WTC11 (cell line): ENCODE results near the gene NUDT15. TPM values are rescaled to one million over a fixed set of nuclear protein-coding genes. Genes with fewer than 3 reads are reported as not detected.
A peak's percentile ranks its signal among the peaks of the same experiment; 100 is the strongest.

ENCODE experiments used
- ATAC-seq: fragments of 200-7000 bp; cut with Tn5 transposase; 2 replicates; pipeline ENCODE4 v1.10.0; 2021; ENCODE audit warnings: mild to moderate bottlenecking, moderate library complexity
- CTCF ChIA-PET: fragments of 300-600 bp; sonication (Branson Sonifier 250); formaldehyde crosslinking; loops from one replicate; lab custom pipeline; 2021; ENCODE audit warnings: antibody characterized with exemption; lab: Charles Lee
- POLR2A ChIA-PET: fragments of 350-600 bp; sonication (Branson Sonifier 250); formaldehyde crosslinking; loops from one replicate; lab custom pipeline; 2021; ENCODE audit warnings: antibody characterized with exemption; lab: Charles Lee
- DNase-seq: peaks from one replicate; pipeline ENCODE4 v3.0.0; 2021; ENCODE audit warnings: low spot score
- H3K27ac Mint-ChIP-seq: 2 replicates; pipeline ENCODE4 v1.8.0; 2021; ENCODE audit warnings: mixed read lengths
- H3K27me3 Mint-ChIP-seq: 2 replicates; pipeline ENCODE4 v1.8.0; 2021; ENCODE audit warnings: low read depth, mild to moderate bottlenecking, moderate library complexity, mixed read lengths
- H3K36me3 Mint-ChIP-seq: 2 replicates; pipeline ENCODE4 v1.8.0; 2021; ENCODE audit warnings: mixed read lengths
- H3K4me1 Mint-ChIP-seq: 2 replicates; pipeline ENCODE4 v1.8.0; 2022; ENCODE audit warnings: mixed read lengths
- H3K4me3 Mint-ChIP-seq: 2 replicates; pipeline ENCODE4 v1.8.0; 2021; ENCODE audit warnings: mild to moderate bottlenecking, moderate library complexity, mixed read lengths
- H3K9me3 Mint-ChIP-seq: 2 replicates; pipeline ENCODE4 v1.8.0; 2021; ENCODE audit warnings: mixed read lengths
- AFF4 ChIP-seq: sonication (generic); formaldehyde crosslinking; IDR thresholded peaks from 2 replicates; pipeline ENCODE4 v1.8.1; 2023; ENCODE audit warnings: mild to moderate bottlenecking, missing genetic modification reagents, borderline replicate concordance
- EMX1 ChIP-seq: fragments of 250-450 bp; sonication (Bioruptor Pico); IDR thresholded peaks from 2 replicates; pipeline ENCODE4 v1.8.0; 2021; ENCODE audit warnings: mild to moderate bottlenecking
- ESRRA ChIP-seq: sonication (generic); formaldehyde crosslinking; IDR thresholded peaks from 2 replicates; pipeline ENCODE4 v1.8.1; 2022; ENCODE audit warnings: mild to moderate bottlenecking, missing genetic modification reagents, borderline replicate concordance
- GTF2I ChIP-seq: fragments of 250-450 bp; sonication (Bioruptor Pico); conservative IDR thresholded peaks from 2 replicates; pipeline ENCODE4 v1.4.0; 2021; ENCODE audit warnings: mild to moderate bottlenecking
- JAZF1 ChIP-seq: fragments of 250-450 bp; sonication (Bioruptor Pico); IDR thresholded peaks from 2 replicates; pipeline ENCODE4 v1.9.0; 2021; ENCODE audit warnings: moderate library complexity, mild to moderate bottlenecking, inconsistent platforms
- NFE2L1 ChIP-seq: sonication (generic); formaldehyde crosslinking; IDR thresholded peaks from 2 replicates; pipeline ENCODE4 v1.8.1; 2023; ENCODE audit warnings: missing genetic modification reagents
- NR2C2 ChIP-seq: sonication (generic); formaldehyde crosslinking; IDR thresholded peaks from 2 replicates; pipeline ENCODE4 v1.8.0; 2022; ENCODE audit warnings: mild to moderate bottlenecking, missing genetic modification reagents
- PRRX2 ChIP-seq: fragments of 250-450 bp; sonication (Bioruptor Pico); IDR thresholded peaks from 2 replicates; pipeline ENCODE4 v1.8.0; 2021; ENCODE audit warnings: mild to moderate bottlenecking
- RELA ChIP-seq: sonication (generic); formaldehyde crosslinking; IDR thresholded peaks from 2 replicates; pipeline ENCODE4 v1.8.1; 2022; ENCODE audit warnings: missing genetic modification reagents, mild to moderate bottlenecking, borderline replicate concordance
- SMAD3 ChIP-seq: sonication (generic); formaldehyde crosslinking; IDR thresholded peaks from 2 replicates; pipeline ENCODE4 v1.8.0; 2022; ENCODE audit warnings: missing genetic modification reagents, mild to moderate bottlenecking, borderline replicate concordance
- SOX15 ChIP-seq: fragments of 250-450 bp; sonication (Bioruptor Pico); IDR thresholded peaks from 2 replicates; pipeline ENCODE4 v1.9.0; 2021; ENCODE audit warnings: mild to moderate bottlenecking
- TP53 ChIP-seq: sonication (generic); formaldehyde crosslinking; IDR thresholded peaks from 2 replicates; pipeline ENCODE4 v1.8.1; 2023; ENCODE audit warnings: mild to moderate bottlenecking, missing genetic modification reagents
- ZNF263 ChIP-seq: sonication (generic); formaldehyde crosslinking; IDR thresholded peaks from 2 replicates; pipeline ENCODE4 v1.8.1; 2022; ENCODE audit warnings: low read depth, mild to moderate bottlenecking, moderate library complexity, missing genetic modification reagents
- ZNF396 ChIP-seq: fragments of 250-450 bp; sonication (Bioruptor Pico); IDR thresholded peaks from 2 replicates; pipeline ENCODE4 v1.8.0; 2021; ENCODE audit warnings: mild to moderate bottlenecking, moderate library complexity, borderline replicate concordance
- ZNF425 ChIP-seq: fragments of 250-450 bp; sonication (Bioruptor Pico); conservative IDR thresholded peaks from 2 replicates; pipeline ENCODE4 v1.9.0; 2021; ENCODE audit warnings: mild to moderate bottlenecking
- ZNF512 ChIP-seq: sonication (generic); formaldehyde crosslinking; IDR thresholded peaks from 2 replicates; pipeline ENCODE4 v1.8.1; 2022; ENCODE audit warnings: missing genetic modification reagents, borderline replicate concordance
- total RNA-seq: library from RNA; stranded (reverse); gene quantifications from 3 replicates; pipeline ENCODE4 v1.2.3, GENCODE V29; 2021
- TF ChIP-seq, protein P1 (sequence below): fragments of 250-450 bp; sonication (Bioruptor Pico); IDR thresholded peaks from 2 replicates; pipeline ENCODE4 v1.9.0; 2021; ENCODE audit warnings: mild to moderate bottlenecking
- TF ChIP-seq, protein P2 (sequence below): sonication (generic); formaldehyde crosslinking; IDR thresholded peaks from 2 replicates; pipeline ENCODE4 v1.8.0; 2022; ENCODE audit warnings: mild to moderate bottlenecking, missing genetic modification reagents

The NUDT15 gene
- total RNA-seq, 1 experiment from 2014 or later: 48.8 TPM

- Mint-ChIP-seq H3K4me1 (peaks cover 38% of the 10 kb centered on the region), H3K4me3 (no peak overlapping the region), H3K27ac (peak overlapping the region; percentile 4; the same call in 1 of the 2 replicates), H3K9me3 (peaks cover 14% of the 10 kb centered on the region), H3K36me3 (peaks cover 7% of the 10 kb centered on the region), H3K27me3 (no peaks in the 10 kb centered on the region)
- POLR2A ChIA-PET: interaction anchor here (1.2 kb wide), 1 partner anchor 29 kb away, joined by 3 read pairs; no protein-coding TSS in a partner anchor
- CTCF ChIA-PET: no interaction called here
- no peak for TF ChIP-seq PRRX2
- TF ChIP-seq JAZF1 (CRISPR knock-in tag): no peak
- ATAC-seq (no peak), DNase-seq (no peak)
These were observed 28.2 kb upstream of the NUDT15 start for GRCh38 chr13:48009284-48009683.

- no peak overlapping the region for H3K4me3 Mint-ChIP-seq
- H3K9me3 Mint-ChIP-seq: peaks cover 14% of the 10 kb centered on the region
- ChIA-PET CTCF (interaction anchor here (3.8 kb wide), 1 partner anchor 27 kb away, joined by 11 read pairs; the partner anchor contains the start of gene NUDT15), POLR2A (no interaction called here)
- H3K27ac Mint-ChIP-seq: no peak overlapping the region
- DNase-seq (no peak), ATAC-seq (no peak)
- TF ChIP-seq ESRRA (no peak), PRRX2 (no peak), GTF2I (no peak), EMX1 (CRISPR knock-in tag) (no peak), ZNF263 (no peak), AFF4 (CRISPR knock-in tag) (no peak), ZNF425 (CRISPR knock-in tag) (no peak), NFE2L1 (CRISPR knock-in tag) (no peak), TP53 (CRISPR knock-in tag) (no peak), RELA (CRISPR knock-in tag) (no peak), SMAD3 (CRISPR knock-in tag) (no peak), SOX15 (CRISPR knock-in tag) (no peak)
- TF ChIP-seq, protein P1, sequence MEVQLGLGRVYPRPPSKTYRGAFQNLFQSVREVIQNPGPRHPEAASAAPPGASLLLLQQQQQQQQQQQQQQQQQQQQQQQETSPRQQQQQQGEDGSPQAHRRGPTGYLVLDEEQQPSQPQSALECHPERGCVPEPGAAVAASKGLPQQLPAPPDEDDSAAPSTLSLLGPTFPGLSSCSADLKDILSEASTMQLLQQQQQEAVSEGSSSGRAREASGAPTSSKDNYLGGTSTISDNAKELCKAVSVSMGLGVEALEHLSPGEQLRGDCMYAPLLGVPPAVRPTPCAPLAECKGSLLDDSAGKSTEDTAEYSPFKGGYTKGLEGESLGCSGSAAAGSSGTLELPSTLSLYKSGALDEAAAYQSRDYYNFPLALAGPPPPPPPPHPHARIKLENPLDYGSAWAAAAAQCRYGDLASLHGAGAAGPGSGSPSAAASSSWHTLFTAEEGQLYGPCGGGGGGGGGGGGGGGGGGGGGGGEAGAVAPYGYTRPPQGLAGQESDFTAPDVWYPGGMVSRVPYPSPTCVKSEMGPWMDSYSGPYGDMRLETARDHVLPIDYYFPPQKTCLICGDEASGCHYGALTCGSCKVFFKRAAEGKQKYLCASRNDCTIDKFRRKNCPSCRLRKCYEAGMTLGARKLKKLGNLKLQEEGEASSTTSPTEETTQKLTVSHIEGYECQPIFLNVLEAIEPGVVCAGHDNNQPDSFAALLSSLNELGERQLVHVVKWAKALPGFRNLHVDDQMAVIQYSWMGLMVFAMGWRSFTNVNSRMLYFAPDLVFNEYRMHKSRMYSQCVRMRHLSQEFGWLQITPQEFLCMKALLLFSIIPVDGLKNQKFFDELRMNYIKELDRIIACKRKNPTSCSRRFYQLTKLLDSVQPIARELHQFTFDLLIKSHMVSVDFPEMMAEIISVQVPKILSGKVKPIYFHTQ (CRISPR knock-in tag): no peak
- H3K27me3 Mint-ChIP-seq: no peaks in the 10 kb centered on the region
- peaks cover 7% of the 10 kb centered on the region; the same call in 1 of the 2 replicates for H3K36me3 Mint-ChIP-seq
- H3K4me1 Mint-ChIP-seq: peaks cover 24% of the 10 kb centered on the region
These were observed 26.8 kb upstream of the NUDT15 start for GRCh38 chr13:48010698-48011097.

DNA sequence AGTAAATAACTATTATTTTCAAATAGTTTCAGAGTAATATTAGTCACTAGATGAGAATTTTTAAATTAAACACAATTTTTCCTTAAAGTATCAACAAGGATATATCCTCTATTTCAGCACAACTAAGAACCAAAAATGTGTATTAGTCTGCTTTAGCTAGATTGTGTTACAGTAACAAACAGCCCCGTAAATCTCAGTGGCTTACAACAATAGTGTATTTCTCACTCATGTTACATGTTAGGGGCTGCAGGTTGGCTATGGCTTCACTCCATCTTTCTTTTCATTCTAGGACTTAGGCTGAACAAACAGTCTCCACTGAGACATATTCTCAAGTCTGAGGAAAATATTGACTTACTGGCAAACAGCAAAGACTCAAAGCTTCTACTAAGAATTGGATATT, 24.9 kb upstream of the NUDT15 start:
- DNase-seq: no peak
- H3K36me3 Mint-ChIP-seq: peaks cover 7% of the 10 kb centered on the region; the same call in 1 of the 2 replicates
- no peaks in the 10 kb centered on the region for H3K27me3 Mint-ChIP-seq
- H3K4me3 Mint-ChIP-seq: no peak overlapping the region
- H3K4me1 Mint-ChIP-seq: peaks cover 24% of the 10 kb centered on the region
- H3K27ac Mint-ChIP-seq: no peak overlapping the region
- no peak for ATAC-seq
- TF ChIP-seq ZNF512 (CRISPR knock-in tag) (no peak), NR2C2 (CRISPR knock-in tag) (no peak), ZNF396 (no peak)
- TF ChIP-seq, protein P2, sequence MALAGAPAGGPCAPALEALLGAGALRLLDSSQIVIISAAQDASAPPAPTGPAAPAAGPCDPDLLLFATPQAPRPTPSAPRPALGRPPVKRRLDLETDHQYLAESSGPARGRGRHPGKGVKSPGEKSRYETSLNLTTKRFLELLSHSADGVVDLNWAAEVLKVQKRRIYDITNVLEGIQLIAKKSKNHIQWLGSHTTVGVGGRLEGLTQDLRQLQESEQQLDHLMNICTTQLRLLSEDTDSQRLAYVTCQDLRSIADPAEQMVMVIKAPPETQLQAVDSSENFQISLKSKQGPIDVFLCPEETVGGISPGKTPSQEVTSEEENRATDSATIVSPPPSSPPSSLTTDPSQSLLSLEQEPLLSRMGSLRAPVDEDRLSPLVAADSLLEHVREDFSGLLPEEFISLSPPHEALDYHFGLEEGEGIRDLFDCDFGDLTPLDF (CRISPR knock-in tag): no peak
- peaks cover 14% of the 10 kb centered on the region for H3K9me3 Mint-ChIP-seq
- ChIA-PET POLR2A (no interaction called here), CTCF (interaction anchor here (3.8 kb wide), 1 partner anchor 25 kb away, joined by 11 read pairs; the partner anchor contains the start of gene NUDT15)
